NCI-H2227 treated with DMSO at 0.1 percent for 48 hours (cell line): ENCODE measurements around the gene RALGDS.

Experiments
- DNase-seq: peaks from one replicate; lab custom pipeline; 2025; lab: John Stamatoyannopoulos, UW

RALGDS gene

DNA sequence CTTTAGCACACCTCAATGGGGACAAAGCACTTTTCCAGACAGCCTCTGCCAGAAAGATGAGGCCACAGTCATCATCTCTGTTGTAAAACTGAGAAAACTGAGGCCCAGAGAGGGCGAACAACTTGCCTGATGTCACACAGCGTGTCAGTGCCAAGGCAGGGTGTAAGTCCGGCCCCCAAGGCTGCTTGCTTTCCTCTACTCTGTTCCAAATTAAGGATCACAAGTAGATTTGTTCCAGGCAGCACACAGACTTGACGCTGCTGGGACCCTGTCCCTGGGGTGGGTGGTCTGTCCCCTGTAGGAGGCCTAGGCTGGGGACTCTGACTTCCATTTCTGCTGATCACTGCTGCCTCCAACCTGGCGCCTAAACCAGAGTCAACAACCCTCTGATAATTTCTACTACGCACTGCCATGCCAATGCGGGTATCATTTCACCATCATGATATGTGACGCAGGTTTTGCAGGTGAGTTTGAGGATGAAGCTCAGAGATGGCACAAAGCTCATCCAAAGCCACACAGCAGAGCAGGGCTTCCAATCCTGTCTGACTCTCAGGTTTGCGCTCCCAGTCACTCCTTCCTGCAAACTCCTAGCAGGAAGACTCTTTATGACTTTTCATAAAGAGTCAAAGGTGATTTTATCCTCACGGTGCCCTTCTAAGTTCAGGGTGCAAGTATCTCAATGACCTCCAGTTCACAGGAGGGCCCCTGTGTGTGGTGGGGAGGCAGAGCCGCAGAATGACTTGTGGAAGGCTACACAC is 13.5 kb upstream of the RALGDS start:
- DNase-seq, result no peak

DNA sequence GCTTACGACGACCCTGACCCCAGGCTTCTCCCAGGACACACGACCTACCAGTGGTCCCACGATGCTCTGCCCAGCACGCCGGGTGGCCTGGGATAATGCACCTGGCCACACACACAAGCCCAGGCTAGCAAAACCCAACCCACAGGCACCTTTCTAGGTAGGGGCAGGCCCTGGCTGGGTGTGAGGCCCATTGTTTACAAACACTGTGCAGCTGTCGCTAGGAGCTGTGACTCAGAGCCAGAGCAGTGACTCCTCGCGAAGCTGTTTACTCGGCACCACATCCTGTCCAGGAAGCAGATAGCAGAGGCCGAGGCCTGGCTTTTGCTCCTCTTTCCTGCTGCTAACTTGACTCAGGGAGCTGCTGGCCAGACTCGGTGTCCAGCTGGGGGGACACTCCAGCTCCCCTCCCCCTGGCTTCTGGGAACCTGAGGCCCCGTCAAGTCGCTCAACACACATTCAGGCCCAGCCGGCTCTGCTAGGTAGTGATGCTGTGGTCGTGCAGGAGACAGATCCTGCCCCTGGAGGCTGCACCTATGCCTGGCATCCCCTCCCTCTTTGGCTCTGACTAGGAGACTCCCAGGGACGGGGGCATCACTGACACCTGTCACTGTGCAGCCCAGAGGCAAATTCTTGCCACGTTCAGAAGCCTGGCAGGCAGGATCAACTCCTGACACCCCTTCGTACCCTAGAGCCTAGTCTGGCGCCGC is 12.8 kb upstream of the RALGDS start:
- DNase-seq, result no peak

DNA sequence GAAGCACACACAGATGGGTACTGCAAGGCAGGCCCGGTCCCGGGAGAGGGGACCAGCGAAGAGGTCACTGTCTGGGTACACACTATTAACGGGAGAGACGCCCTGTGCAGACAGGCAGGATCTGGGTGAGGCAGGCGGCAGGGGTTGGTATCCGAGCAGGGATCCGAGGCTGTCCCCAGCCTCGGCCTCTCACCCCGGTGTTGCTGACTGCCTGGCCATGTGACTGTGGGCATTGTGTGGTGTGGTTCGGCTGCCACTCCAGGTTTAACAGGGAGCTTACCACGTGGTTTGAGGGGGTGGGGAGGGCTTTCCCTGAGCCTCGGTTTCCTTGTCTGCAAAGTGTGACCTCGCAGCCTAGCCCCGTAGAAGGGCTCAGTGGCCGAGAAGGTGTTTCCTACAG is 11.1 kb upstream of the RALGDS start:
- no peak for DNase-seq

DNA sequence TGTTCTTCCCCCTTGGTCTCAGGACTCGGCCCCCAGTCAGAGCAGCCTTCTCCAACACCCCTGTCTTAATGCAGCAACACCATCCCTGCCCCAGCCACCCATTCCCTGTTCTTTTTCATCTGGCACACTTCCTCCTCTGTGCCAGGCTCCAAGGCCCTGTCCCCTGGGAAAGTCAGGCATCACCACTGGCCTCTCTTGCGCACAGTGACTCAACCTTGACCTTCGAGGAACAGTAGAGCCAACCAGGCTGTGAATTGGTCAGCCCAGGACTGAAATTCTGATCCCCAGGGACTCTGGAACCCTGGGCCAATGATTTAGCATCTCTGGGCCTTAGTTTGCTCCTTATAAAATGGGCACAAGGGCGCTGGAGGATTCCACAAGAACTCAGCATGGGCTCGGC is 10.5 kb upstream of the RALGDS start:
- DNase-seq, result no peak

DNA sequence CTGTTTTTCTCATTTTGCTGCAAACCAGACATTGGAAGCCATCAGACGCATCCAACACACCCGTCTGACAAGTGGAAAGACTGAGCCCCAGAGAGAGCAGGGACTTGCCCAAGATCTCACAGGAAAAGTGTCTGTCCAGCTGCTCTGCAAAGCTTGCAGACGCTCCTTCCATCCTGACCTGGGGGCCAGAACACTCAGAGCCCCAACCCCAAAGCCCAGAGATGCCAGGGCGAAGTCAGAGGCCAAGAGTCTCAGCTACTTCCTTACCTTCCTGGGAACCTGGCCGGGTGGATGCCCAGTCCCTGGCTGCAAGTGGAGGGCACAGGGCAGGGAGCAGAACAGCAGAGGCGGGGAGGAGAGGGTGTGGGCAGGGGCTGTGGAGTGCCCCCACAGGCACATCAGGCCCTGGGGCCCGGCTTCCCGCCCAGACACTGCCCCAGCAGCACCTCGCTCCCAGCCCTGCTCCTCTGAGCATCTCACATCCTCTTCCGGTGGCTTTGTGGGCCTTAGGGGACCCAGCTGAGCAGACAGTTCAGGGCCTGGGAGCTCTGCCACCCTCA is 9.7 kb upstream of the RALGDS start:
- no peak for DNase-seq

DNA sequence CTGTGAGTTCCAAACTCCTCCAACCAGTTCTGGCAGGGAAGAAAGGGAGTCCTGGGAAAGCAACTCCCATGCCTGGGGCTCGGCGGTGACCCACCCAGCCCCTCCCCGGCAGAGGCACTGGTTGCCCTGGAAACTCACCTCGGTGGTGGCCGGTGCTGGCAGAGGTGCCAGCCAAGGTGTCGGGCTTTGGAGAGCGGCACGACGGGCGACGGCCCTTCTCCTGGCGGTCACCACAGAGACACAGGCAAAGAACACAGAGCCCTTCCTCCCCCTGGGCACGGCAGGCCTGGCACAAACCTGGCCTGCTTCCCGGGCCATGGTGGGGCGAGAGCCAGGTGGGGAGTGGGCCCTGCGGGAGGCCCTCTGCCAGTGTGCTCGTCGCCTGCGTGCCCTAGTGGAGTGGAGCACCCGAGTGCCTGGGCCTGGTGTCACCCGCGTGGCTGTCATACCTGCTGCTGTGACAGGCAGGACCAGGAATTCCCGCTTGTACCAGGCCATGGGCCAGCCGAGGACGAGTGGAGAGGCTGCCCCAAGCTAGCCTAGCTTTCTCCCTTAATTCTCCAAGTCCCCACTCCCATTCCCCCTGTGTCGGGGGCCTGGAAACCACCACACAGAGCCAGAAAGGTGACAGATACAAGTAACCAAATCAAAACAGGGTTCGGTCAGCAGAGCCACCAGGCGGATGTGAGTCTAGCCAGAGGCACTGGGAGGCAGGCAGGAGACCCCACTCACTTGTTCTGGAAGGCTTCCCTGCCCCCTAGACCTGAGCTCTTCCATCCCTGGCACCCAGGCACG is 8.2 kb upstream of the RALGDS start:
- DNase-seq, result no peak

DNA sequence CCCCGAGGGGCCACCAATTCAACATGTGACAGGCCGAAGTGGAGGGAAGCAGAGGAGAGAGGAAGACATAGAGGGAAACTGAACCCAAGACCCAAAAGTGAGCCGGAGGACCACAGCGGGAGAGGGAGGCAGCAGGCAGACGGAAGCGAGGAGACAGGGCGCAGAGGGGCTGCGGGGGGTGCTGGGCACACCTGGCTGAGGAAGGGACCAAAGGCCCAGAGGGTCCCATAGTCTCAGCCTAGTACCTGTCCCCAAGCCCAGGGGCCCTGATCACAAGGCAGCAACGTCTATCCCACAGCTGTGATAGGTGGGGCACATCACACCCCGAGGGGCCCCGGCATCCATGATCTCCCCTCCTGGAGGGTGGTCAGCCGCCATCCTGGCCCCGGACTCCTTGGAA is 7.1 kb upstream of the RALGDS start:
- DNase-seq, result no peak

DNA sequence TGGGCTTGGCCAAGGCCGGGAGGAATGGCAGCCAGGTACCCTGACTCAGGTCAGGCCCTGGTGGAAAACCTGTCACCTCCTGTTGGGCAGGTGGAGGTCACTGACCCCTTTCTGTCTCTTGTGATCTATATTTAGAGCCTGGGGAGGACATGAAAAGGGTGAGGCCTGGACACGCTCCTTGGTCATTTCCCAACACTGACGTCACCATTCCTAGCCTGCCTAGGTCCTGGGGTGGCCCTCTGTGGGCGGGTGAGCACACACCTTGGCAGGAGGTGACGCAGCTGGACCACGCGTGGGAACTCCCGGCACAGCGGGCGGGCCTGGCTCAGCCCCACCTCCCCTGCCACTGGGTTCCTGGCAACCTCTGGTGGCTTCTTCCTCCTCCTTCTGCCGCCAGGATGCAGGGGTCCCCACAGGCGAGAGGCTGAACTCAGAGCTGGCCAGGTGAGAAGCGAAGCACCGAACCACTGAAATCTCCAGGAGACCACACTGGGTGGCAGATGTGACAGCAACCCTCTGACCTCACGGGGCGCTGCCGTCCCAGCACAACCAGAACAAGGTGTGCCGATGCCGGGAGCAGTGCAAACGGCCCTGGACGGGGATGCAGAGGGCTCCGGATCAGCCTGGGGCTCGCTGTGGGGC is 6.4 kb upstream of the RALGDS start:
- DNase-seq, result no peak

DNA sequence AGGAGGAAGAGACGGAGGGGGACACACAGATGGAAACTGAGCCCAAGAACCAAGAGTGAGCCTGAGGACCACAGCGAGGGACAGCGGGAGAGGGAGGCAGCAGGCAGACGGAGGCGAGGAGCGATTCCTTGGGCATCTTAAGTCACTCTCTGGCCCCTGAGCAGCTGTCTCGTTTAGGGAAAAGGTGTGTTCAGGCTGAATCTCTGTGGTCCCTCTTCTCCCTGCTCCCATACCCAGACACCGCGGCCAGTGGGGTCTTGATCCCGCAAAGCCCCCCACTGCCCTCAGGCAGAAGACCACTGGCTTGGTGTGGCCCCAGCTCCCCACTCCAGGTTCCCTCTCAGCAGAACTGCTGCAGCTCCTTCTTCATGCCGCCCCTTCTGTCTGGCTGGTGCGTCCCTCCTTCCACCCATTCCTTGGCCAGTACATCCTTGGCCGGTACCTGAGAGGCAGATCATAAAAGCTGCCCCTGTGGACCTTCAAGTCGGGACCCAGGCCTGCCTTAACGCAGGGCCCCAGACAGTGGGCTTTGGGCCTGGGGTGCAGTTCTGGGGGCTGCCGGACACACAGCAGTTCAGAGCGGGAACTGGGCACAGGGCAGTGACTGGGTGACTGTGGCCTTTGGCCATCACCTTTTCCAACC is 5.8 kb upstream of the RALGDS start:
- no peak for DNase-seq

DNA sequence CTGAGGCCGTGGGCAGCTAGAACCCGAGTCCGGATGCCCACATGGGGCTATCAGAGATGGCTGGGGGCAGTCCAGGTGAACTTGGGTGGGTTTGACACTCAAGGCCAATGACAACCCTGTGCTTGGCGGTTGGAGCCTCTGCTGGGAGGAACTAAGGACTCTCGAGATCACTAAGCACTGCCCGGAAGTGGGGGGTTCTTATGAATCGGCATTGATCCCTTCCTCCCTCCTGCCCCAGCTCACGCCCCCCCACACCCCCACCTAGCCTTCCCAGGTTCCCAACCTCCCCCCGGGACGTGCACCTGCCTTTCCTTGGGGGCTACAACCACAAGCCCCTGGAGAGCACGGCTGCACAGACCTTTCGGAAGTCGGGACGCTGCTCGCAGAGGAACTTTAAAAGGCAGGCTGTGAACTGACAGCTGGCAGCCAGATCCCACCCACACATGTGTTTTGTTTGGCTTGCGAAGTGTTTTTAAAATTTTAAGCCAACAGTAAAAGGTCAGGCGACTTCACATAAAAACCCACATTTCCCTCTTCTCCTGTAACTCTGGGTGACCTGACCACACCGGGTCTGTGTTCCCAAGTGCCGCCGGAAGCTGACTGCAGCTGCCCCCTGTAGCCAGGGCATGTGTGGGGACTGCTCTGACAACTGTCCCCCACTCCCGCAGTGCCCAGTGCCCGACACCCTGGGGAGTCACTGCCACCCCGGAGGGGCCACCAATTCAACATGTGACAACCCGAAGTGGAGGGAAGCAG is 5.1 kb upstream of the RALGDS start:
- DNase-seq, result no peak

DNA sequence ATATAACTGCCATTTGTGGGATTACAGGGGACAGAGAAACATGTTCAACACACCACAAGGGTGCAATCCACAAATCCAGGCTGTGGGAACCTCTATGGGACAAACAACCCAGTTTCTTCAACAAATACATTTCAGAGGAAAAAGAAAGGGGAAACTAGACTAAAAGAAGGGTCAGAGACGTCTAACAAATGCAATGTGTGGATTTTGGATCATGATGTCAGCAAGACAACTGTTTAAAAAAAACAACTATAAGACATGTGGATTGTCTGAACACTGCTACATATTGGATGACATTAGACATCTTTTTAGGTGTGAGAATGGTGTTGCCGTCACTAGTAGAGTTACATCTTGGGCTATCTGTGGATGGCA is 3.9 kb upstream of the RALGDS start:
- DNase-seq, result no peak

DNA sequence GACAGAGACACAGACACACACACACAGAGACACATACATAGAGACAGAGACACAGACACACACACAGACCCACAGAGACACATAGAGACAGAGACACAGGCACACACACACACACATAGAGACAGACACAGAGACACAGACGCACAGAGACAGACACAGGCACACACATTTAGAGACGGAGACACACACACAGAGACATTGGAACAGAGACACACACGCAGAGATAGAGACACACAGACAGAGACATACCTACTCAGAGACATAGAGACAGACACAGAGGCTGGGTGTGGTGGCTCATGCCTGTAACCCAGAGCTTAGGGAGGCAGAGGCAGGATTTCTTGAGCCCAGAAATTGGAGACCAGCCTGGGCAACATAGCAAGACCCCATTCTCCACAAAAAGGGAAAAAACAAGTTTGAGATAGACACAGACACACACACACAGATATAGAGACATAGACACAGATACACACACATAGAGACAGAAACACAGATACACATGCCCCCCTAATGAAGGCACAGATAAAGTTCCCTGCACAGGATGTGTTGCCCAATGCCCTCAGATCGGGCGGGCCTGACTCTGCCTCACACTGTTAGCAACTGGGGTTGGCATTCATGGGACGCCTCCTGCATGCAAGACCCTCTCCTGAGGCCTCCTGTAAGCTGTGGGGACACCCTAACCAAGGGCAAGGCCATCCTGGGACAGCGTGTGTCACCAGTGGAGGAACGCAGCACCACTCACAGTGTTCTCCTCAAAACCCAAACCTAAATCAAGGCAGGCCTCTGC is 3.3 kb upstream of the RALGDS start:
- no peak for DNase-seq

DNA sequence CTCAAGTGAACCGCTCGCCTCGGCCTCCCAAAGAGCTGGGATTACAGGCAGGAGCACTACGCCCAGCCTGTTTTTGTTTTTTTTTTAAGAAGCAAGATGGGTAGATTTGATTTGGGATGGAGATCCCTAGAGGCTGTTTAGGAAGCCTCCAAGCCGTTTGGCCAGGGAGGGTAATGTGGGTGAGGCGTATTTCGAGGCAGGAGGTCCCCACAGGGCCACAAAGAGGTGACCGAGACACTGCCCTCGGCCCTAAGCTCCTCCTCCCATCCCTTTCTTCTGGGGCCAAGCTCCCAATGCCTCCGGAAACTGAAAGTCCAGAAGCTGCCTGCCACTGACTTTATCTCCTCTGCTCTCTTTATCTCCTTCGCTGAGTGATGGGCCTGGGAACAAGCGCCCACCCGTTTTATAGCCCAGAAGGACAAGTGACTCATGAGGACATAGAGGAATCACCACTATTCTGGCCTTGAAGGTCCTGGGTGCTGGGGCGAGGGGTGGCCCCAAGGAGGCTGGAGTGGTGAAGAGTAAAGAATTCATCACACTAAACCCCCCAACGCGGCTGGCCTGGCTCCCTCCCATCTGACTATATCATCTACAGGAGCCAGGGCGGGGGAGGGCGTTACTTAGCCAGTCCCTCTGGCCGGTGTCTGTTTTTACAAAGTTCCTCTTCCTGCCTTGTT is 2.0 kb upstream of the RALGDS start:
- DNase-seq, result no peak

DNA sequence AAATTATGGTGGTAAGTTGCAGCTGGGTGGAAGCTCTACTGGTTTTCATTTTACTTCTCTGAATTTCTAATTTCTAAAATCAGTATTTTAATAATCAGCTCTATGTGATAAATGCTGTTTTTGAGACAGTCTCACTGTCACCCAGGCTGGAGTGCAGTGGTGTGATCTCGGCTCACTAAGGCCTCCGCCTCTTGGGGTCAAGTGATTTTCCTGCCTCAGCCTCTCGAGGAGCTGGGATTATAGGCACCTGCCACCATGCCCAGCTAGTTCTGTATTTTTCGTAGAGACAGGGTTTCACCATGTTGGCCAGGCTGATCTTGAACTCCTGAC is 1.5 kb upstream of the RALGDS start:
- no peak for DNase-seq

DNA sequence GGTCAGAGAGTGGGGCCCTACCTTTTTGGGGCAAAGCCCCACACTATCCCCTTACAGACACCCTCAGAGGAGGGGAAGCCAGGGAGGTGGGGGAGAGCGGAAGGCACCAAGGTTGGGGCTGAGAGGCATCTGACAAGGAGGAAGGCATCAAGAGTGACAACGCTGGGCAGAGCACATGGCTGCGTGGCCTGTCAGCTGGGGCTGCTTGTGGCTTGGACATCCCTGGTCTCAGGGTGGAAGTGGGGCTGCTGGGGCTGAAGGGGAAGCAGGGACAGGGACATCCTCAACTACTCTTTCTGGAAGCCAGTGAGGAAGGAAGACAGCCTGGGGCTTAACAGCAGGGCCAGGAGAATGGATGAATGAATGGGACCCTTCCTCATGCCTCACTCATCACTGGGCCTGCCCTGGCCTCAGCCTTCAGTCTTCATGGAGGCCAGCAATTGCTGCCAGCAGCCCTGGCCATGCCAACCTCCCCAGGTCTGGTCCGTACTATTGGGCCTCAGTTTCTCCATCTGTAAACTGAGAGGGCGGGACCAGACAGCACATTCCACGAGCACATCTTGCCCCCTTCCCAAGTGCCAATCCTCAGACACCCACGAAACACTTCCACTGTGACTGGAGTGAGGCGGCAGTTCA is 993 bp upstream of the RALGDS start:
- DNase-seq, result no peak

DNA sequence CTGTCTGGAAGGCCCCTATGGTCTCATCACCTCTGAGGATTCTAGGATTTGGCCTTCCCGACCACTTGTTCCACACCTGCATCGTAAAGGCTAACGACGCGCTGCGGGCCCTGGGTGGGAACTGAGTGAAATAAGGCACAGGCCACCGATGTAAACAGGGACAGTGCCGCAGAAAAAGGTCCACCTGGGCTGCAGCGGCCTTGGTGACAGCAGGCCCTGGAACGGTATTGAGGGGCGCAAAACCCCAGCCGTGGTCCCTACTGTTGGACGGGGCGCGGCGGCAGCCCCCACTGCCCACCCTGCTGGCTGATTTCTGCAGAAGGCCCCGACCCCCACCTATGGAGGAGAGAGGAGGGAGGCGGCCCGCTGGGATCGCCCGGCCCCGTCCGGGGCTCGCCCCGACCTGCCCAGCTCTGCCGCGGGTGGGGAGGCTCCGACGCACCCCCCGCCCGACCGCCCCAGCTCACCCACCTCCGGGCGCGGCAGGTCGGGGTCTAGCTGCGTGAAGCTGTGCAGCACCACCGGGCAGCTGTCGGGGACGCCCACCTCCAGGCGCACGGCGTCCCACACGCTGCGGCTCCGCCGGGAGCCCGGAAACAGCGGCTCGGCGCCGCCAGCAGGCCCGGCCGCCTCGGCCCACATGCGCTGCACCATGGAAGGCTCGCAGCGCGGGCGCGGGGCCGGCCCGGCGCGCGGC is 391 bp downstream of the RALGDS start:
- DNase-seq, result no peak

DNA sequence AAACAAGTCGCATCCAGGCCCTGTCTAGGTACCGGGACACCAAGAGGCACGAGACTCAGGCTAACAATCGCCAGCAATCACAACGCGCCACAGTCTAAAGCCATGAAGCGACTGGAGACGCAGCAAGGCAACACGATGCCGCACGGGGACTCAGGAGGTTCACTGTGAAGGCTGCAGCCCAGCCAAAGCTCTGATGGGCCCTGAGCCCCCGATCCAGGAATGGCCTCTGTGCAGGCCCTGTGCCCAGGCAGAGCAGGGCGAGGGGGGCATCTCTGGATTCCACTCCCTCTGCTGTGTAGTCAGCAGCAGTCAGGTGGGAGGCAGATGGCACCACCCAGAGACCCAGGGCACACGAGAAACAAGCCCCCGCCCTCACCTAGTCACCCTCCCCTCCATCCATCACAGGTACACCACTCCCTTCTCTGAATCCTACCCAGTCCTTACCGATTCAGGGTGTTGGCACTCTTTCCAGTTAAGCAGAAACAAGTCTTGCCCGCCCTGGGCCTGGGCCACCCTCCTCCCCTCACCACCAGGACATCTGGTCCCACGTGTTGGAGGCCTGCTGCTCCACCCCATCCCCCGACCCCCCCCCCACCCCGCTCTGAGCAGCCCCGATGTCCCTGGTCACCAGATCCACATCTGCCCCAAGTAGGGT is 1.1 kb downstream of the RALGDS start:
- DNase-seq, result no peak
